Hepatocyte (in vitro differentiated cells): Measurements from ENCODE around the gene MTA3. TPM values are rescaled to one million over a fixed set of nuclear protein-coding genes. Genes with fewer than 3 reads are reported as not detected.

ENCODE experiments used
- DNase-seq: peaks from one replicate; pipeline ENCODE4 v3.0.0-alpha.2; 2016; ENCODE audit warnings: low spot score
- H2AFZ ChIP-seq: fragments of 200-600 bp; sonication (generic); 2 replicates; pipeline ENCODE4 v1.6.0; 2016; ENCODE audit warnings: antibody characterized with exemption, mild to moderate bottlenecking
- H3K27ac ChIP-seq: fragments of 200-600 bp; sonication (generic); 2 replicates; pipeline ENCODE4 v1.5.1; 2016; ENCODE audit warnings: mild to moderate bottlenecking
- H3K27me3 ChIP-seq: fragments of 200-600 bp; sonication (generic); 2 replicates; pipeline ENCODE4 v1.6.1; 2016
- H3K36me3 ChIP-seq: fragments of 200-600 bp; sonication (generic); replicated peaks from 2 replicates; pipeline ENCODE4 v1.5.1; 2016; ENCODE audit warnings: low read depth; ENCODE audit not compliant: insufficient read depth
- H3K4me1 ChIP-seq: fragments of 200-600 bp; sonication (generic); 2 replicates; pipeline ENCODE4 v1.5.1; 2016; ENCODE audit warnings: mild to moderate bottlenecking, moderate library complexity; ENCODE audit not compliant: insufficient read depth
- H3K4me2 ChIP-seq: fragments of 200-600 bp; sonication (generic); 2 replicates; pipeline ENCODE4 v1.6.0; 2016
- H3K4me3 ChIP-seq: fragments of 200-600 bp; sonication (generic); 2 replicates; pipeline ENCODE4 v1.5.1; 2016; ENCODE audit warnings: mild to moderate bottlenecking
- H3K79me2 ChIP-seq: fragments of 200-600 bp; sonication (generic); 2 replicates; pipeline ENCODE4 v1.6.0; 2017; ENCODE audit warnings: mild to moderate bottlenecking
- H3K9me2 ChIP-seq: fragments of 200-600 bp; sonication (generic); replicated peaks from 2 replicates; pipeline ENCODE4 v1.6.0; 2017; ENCODE audit warnings: mild to moderate bottlenecking; ENCODE audit not compliant: insufficient read depth
- H3K9me3 ChIP-seq: fragments of 200-600 bp; sonication (generic); 2 replicates; pipeline ENCODE4 v1.5.1; 2016; ENCODE audit warnings: low read depth, mild to moderate bottlenecking
- H4K20me1 ChIP-seq: fragments of 200-600 bp; sonication (generic); 2 replicates; pipeline ENCODE4 v1.6.0; 2016; ENCODE audit warnings: mild to moderate bottlenecking; ENCODE audit not compliant: insufficient read depth, poor library complexity, severe bottlenecking
- EZH2 ChIP-seq: fragments of 200-600 bp; sonication (generic); IDR thresholded peaks from 2 replicates; pipeline ENCODE4 v1.6.1; 2016; ENCODE audit warnings: antibody characterized with exemption, mild to moderate bottlenecking, borderline replicate concordance
- EZH2phosphoT487 ChIP-seq: fragments of 200-600 bp; sonication (generic); IDR thresholded peaks from one replicate; pipeline ENCODE4 v1.6.1; 2018; ENCODE audit warnings: antibody characterized with exemption, mild to moderate bottlenecking, low read depth, moderate library complexity; ENCODE audit not compliant: unreplicated experiment, severe bottlenecking
- WGBS: methylation state at CpG from one replicate; pipeline ENCODE4 v1.1.6; 2016; ENCODE audit warnings: low lambda C conversion rate; ENCODE audit errors: missing lambda C conversion rate; 5-methylcytosine and 5-hydroxymethylcytosine counted together
- polyA plus RNA-seq: library from polyadenylated mRNA; unstranded; fragments of >200 nt; fragmentation: Nextera tagmentation; extraction: Ambion mirVana; gene quantifications from 2 replicates; pipeline ENCODE4 v1.2.1, GENCODE V29; 2016
- total RNA-seq: library from RNA; depleted of rRNA; stranded (reverse); fragments of >200 nt; gene quantifications from 2 replicates; pipeline ENCODE4 v1.2.3, GENCODE V29; 2014
- TF ChIP-seq, protein P1 (sequence below): fragments of 200-600 bp; sonication (generic); IDR thresholded peaks from 2 replicates; pipeline ENCODE4 v1.5.1; 2016; ENCODE audit warnings: antibody characterized with exemption, mild to moderate bottlenecking; ENCODE audit not compliant: poor library complexity

The MTA3 gene
- total and polyA plus RNA-seq, 2 experiments from 2014 or later = 34.6 to 44.3 TPM

DNA sequence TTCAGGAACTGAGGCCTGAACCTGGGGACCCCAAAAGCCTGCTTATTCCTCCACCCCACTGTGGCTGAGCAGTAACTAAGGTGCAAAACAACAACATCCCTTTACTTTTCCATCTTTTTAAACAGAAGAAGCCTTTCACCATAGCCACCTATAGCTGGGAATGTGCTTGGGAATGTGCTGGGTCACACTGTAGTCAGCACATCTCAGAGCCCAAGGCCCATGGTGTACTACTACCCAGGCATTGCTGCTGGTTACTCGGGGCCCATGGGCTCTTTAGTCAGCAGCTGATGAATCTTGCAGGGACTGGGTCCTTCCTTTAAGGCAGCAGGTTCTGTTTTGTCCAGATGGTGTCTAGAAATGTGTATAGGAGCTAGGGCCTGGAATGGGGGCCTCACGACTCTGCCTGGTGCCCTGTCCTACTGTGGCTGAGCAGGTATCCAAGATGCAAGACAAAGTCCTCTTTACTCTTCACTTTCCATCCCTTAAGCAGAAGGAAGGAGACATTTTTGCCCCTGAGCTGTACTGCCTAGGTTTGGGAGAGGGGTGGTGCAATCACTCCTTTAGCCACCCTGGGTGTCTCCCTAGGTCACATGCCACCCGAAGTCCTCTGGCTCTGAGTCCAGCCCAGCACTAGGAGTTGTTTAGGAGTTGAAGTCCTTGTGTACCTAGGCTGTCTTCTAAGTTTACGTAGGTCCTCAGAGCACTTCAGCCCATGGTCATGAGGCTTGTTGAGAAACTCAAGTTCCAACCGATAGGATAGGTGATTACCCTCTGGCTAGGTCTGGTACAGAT, 125.5 kb downstream of the MTA3 start:
- TF ChIP-seq, protein P1, sequence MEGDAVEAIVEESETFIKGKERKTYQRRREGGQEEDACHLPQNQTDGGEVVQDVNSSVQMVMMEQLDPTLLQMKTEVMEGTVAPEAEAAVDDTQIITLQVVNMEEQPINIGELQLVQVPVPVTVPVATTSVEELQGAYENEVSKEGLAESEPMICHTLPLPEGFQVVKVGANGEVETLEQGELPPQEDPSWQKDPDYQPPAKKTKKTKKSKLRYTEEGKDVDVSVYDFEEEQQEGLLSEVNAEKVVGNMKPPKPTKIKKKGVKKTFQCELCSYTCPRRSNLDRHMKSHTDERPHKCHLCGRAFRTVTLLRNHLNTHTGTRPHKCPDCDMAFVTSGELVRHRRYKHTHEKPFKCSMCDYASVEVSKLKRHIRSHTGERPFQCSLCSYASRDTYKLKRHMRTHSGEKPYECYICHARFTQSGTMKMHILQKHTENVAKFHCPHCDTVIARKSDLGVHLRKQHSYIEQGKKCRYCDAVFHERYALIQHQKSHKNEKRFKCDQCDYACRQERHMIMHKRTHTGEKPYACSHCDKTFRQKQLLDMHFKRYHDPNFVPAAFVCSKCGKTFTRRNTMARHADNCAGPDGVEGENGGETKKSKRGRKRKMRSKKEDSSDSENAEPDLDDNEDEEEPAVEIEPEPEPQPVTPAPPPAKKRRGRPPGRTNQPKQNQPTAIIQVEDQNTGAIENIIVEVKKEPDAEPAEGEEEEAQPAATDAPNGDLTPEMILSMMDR = no peak
- TF ChIP-seq EZH2phosphoT487 (no peak), EZH2 (no peak)
- WGBS = 93% methylated on average over 5 of the region's 5 CpGs

DNA sequence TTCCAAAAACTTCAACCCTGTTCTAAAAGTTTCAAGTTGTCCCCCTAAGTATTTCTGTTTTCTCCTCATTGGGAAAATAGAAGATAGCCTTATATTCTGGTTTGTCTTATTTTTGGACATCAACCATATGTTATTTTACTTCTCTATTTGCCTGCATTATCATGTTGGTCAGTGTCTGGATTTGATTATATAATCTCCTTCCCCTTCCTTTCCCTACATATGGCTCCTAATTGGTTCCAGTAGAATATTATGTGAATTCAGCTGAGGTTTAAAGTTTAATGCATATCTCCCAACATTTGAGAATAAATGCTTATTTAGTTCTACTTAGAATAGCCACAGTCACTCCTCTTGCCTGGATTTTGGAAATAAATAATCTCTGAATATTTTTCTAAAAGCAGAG, 128.6 kb downstream of the MTA3 start:
- Histone ChIP-seq H3K4me1 (no peaks in the 10 kb centered on the region), H3K27me3 (no peaks in the 10 kb centered on the region), H3K9me3 (no peaks in the 10 kb centered on the region), H3K9me2 (no peaks in the 10 kb centered on the region), H3K27ac (no peak overlapping the region), H2AFZ (no peak overlapping the region), H3K36me3 (no peaks in the 10 kb centered on the region), H3K4me3 (no peak overlapping the region), H3K79me2 (peaks cover 8% of the 10 kb centered on the region), H3K4me2 (no peak overlapping the region), H4K20me1 (no peaks in the 10 kb centered on the region)
- TF ChIP-seq, protein P1 = no peak
- TF ChIP-seq EZH2phosphoT487 (no peak), EZH2 (no peak)
- DNase-seq = no peak

More for the DNA sequence above, 125.5 kb downstream of the MTA3 start:
- Histone ChIP-seq H3K79me2 (peaks cover 23% of the 10 kb centered on the region), H4K20me1 (peaks cover 5% of the 10 kb centered on the region), H3K9me2 (no peaks in the 10 kb centered on the region), H3K4me2 (no peak overlapping the region), H3K4me3 (no peak overlapping the region), H2AFZ (no peak overlapping the region), H3K27ac (no peak overlapping the region), H3K4me1 (no peaks in the 10 kb centered on the region), H3K36me3 (no peaks in the 10 kb centered on the region), H3K9me3 (no peaks in the 10 kb centered on the region), H3K27me3 (no peaks in the 10 kb centered on the region)
- DNase-seq = no peak

DNA sequence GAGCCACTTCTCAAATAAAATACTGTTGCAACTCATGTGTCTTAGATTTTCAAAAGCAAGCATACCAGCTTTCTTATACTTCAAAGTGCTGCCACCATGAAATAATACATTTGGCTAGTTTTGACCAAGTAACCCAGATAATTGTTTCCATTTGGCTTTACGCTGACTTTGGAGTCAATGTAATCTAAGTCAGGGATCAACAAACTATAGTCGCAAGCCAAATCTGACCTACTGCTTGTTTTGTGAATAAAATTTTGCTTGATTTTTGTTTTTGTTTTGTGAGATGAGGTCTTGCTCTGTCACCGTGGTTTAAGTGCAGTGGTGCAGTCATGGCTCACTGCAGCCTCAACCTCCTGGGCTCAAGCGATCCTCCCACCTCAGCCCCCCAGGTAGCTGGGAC, 130.5 kb downstream of the MTA3 start:
- Histone ChIP-seq H3K4me1 (no peaks in the 10 kb centered on the region), H3K4me2 (no peak overlapping the region), H3K36me3 (no peaks in the 10 kb centered on the region), H2AFZ (no peak overlapping the region), H3K9me3 (no peaks in the 10 kb centered on the region), H3K79me2 (no peaks in the 10 kb centered on the region), H4K20me1 (no peaks in the 10 kb centered on the region), H3K27ac (no peak overlapping the region), H3K9me2 (no peaks in the 10 kb centered on the region), H3K27me3 (no peaks in the 10 kb centered on the region), H3K4me3 (no peak overlapping the region)
- WGBS = 64% methylated on average over 4 of the region's 4 CpGs
- no peak for DNase-seq
- TF ChIP-seq EZH2phosphoT487 = no peak
- TF ChIP-seq, protein P1 = no peak
- no peak for TF ChIP-seq EZH2
